ENCODE results near the gene TMF1.

TMF1 gene

GRCh38 chr3:69080233-69080920, 28.2 kb upstream of the TMF1 start, which contains the start of gene UBA3:
Gene UBA3, minus strand, starts transcription at chr3:69080365. Its CDS starts 12 bp downstream, at chr3:69080353.
- DNase-seq = peak; percentile 79 to 93 (median 85)

DNA sequence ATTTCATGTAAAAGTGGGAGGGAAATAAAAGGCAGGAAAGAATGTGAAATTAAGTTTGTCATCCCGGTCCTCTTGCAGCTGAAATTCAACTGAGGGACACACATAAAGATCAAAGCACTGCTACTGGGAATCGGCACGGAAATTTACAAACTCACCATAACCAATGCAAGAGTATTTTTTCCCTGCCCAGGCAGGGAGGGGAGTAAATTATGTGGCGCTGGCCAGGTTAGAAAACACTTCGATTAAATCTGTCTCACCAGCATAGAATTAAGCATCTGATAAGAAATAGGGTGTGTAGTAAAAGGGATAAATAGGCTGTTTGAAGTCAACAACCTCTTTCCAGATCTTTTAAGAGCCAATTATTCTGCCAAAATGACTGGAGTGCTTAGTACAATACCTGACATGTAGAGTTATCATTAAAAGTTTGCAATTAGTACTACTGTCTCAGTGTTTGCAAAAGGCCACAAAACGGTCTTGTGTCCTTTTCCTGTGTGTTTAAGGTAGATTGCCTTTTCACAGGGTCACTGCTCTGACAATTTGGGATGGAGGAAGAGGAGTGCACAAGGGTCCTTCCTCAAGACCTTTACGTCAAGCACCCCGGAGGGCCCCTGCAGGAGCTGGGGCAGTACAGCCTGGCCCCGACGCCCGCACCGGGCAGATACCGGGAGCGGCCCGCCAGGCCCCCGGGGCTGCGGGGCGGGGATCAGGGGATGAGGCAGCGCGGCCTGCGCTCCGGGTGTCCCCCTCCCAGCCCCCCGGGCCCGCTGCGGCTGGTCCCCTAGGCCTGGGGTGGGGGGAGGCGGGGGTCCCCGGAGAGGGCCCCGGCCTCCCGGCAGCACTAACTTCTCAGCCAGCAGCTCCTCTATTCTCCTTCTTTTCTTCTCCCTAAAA, 27.4 kb upstream of the TMF1 start:
- no peak for DNase-seq

GRCh38 chr3:69072928-69073327, 20.8 kb upstream of the TMF1 start:
- no peak for DNase-seq

DNA sequence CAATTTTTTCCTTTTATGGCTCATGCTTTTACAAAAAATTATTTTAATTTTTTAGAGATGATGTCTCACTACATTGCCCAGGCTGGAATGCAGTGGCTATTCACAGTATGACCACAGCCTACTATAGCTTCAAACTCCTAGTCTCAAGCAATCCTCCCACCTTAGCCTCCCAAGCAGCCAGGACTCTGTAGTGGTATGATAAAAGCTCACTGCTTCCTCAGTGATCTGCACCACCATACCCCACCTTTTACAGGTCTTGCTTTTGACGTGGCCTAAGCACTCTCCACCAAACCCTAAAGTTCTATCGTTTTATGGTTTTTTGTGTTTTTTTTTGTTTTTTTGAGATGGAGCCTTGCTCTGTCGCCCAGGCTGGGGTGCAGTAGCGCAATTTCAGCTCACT, 14.0 kb upstream of the TMF1 start:
- no peak for DNase-seq

- no peak for DNase-seq
Measured at GRCh38 chr3:69065318-69065964, 13.3 kb upstream of the TMF1 start.

GRCh38 chr3:69063636-69064035, 11.5 kb upstream of the TMF1 start:
- DNase-seq = no peak

- DNase-seq = no peak
Measured at GRCh38 chr3:69059688-69060087, 7.6 kb upstream of the TMF1 start.

GRCh38 chr3:69058947-69059224, 6.8 kb upstream of the TMF1 start:
- DNase-seq = no peak

DNA sequence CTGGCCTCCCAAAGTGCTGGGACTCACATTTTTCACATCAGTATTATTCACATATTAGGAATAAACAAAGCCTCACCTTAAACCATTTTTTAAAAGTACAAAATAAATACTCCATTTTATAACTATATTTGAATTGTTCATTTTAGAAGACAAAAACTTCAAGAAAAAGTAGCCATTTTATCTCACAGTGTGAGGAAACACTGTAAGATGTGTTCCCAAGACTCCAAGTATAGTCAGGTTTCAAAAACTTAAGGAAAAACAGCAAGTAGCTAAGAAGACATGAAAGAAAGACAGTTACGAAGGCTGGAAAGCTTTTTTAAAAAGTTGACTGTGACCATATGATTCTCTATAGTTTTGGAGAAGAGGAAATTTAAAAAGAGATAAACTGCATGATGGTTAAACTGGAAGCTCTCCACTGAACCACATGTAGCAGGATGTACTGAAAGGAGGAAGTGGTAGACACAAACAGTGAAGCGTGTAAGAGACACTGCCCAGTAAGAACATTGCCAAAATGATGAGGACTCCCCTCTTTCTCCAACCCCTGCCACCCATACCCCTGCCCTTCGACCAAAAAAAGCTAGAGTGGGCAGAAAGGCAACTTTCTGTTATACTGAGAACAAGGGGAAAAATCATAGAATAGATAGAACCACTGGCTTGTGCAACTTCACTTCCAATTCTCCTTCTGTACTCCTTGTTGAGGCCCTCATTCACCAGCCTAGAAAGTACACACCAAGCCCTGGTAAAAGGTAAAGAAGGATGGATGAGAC, 6.2 kb upstream of the TMF1 start:
- no peak for DNase-seq

DNA sequence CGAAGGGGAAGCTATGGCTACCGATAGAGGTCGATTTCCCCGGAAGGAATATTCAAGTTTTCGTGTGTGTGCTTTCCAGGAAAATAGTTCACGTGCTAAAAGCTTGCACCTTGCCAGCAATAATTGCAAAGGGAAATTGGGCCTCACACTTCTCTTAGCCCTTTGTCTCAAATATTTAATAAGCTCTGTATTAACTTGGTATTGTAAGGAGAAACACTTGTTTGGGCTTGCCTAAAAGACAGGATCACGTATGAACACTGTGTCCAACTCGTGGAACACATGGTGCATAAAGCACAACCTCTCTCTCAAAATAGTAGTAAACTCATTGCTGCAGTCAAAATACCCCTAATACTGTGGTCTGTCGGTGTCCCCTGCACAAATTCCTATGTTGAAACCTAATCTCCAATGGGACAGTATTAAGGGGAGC, 352 bp upstream of the TMF1 start:
- DNase-seq = no peak

DNA sequence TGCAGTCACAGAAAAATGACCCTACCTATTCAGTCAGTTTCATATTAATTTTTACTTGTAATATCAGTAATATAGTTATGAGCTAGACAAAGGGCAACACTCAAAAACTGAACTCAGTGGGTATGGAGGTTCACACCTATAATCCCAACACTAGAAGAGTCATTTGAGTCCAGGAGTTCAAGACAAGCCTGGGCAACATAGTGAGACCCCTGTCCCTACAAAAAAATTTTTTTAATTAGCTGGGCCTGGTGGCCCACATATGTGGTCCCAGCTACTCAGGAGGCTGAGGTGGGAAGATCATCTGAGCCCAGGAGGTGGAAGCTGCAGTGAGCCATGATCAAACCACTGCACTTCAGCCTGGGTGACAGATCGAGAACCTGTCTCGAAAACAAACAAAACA, 3.1 kb downstream of the TMF1 start:
- no peak for DNase-seq

GRCh38 chr3:69044608-69045007, 7.5 kb downstream of the TMF1 start:
- DNase-seq = no peak

DNA sequence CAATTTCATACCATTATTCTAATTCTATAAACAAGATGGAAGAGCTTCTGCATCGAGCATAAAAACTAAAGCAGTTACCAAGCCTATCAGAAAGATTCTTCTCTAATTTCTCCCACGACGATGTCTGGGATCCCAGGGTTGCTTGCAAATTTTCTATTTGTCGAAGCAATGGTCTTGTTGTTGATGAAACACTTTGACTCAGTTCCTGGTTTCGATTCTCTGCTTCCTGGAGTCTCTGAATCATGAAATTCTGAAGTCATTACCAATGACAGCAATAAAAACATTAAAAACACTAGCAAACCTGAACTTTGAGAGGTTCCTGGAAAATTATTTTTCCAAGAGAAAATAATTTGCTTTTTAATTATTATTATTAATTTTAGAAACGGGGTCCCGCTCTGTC, 18.7 kb downstream of the TMF1 start:
- DNase-seq = no peak

DNA sequence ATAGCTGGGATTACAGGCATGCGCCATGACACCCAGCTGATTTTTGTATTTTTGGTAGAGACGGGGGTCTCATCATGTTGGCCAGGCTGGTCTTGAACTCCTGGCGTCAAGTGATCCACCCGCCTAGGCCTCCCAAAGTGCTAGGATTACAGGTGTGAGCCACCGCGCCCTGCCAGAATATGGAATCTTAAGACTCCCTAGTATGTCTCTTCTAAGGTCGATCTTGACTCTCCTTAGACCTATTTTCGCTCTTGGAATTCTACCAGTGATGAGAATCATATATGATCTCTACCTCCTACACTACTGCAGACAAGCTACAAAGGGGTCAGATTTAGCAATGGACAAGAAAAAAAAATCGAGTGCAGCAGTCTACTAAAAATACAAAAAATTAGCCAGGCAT, 19.4 kb downstream of the TMF1 start:
- DNase-seq = no peak

- no peak for DNase-seq
Measured at GRCh38 chr3:69032142-69032541, 20.0 kb downstream of the TMF1 start.

DNA sequence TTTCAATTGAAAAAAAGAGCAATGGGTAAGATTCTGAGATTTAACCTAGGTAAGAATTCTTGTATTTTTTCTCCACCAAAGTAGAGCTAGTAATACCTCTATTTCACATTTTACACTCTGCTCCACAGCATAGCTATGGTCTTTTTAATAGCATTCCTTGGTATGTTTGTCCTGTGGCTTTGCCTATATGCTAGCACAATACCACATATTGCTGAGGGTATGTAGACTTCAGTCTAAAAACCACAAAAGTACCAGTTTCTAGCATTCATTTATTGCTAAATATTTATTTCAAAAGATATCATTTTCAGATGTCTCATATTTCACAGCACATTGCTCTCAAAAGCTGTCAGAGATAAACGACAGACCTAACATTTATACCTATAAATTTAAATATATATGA, 20.5 kb downstream of the TMF1 start:
- DNase-seq = no peak

DNA sequence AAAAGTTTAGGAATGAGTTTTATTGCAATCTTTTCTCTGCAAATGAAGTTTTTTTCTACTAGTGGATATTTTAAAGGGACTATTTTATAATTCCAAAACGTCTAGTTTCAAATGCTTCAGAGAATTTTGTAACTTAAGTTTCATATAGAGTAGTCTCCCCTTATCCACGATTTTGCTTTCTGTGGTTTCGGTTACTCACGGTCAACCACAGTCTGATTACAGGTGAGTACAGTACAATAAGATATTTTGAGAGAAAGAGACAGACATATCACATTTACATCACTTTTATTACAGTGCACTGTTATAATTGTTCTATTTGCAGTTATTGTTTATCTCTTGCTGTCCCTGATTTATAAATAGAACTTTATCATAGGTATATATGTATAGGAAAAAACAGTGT, 31.3 kb downstream of the TMF1 start:
- no peak for DNase-seq

DNA sequence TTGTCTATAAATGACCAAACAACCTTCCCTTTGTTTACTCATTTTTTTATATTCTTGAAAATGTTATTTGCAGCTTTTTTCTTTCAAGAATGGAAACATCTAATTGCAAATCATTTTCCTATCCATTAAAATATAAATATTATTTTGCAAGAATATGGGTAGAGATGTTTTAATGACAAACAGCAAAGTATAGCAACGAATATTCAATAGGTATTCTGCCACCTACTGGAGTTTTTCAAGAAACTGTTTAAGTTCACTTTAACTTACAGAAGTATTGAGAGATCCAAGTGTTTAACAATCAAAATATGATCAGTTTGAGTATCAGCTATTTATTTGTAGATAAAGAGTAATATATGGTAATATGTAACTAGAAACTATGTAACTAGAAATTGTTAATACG, 31.7 kb downstream of the TMF1 start:
- DNase-seq = no peak

DNA sequence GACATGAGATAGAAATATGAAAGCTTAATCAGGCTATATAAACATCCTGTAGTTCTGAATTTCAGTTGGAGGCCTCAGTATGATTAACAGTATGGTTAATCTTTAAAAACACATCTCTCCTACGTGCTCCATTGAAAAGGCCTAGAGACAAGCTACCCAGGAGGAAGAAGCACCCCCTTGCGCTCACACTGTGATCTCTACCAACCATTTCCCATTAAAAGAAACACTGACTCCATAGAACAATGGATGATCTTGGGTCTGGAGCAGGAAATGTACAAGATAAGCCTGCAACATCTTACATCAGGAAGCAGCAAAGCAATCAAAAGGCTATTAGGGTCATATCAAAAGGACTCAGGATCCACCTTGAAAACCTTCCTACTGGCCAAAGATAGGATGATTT, 35.2 kb downstream of the TMF1 start:
- no peak for DNase-seq

DNA sequence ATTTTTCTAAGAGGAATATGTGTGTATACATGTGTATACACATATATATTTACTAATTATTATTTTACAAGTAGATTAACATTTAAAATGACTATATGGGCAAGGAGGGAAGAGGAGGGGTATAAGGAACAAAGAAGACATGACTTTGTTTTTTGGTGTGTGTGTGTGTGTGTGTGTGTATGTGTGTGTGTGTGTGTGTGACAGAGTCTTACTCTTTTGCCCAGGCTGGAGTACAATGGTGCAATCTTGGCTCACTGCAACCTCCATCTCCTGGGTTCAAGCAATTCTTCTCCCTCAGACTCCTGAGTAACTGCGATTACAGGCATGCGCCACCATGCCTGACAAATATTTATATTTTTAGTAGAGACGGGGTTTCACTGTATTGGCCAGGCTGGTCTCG, 36.0 kb downstream of the TMF1 start:
- DNase-seq = no peak

DNA sequence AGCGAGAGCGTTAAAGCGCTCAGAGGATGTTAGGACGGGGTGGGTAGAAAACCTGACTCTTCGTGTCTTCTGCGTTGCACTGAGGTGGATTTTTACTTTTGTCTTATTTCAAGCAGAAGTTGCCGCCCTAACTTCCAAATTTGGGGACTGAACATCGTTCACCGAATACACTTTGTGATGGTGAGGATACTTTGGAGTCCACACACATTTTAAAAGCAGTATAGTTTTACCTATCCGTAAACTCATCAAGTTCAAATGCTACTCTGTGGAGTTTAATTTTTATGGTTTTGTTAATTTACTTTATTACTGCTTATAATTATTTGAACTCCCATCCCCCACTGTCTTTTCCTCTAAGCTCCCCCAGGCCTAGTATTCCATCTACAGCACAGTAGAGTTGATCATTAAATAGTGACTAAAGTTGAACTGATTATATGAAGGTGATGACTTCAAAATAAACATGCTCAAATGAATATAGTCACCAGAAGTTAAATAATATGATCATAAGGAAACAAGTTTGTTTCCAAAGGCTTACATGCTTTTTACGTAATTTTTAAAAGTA, 38.0 kb downstream of the TMF1 start:
- DNase-seq = no peak

DNA sequence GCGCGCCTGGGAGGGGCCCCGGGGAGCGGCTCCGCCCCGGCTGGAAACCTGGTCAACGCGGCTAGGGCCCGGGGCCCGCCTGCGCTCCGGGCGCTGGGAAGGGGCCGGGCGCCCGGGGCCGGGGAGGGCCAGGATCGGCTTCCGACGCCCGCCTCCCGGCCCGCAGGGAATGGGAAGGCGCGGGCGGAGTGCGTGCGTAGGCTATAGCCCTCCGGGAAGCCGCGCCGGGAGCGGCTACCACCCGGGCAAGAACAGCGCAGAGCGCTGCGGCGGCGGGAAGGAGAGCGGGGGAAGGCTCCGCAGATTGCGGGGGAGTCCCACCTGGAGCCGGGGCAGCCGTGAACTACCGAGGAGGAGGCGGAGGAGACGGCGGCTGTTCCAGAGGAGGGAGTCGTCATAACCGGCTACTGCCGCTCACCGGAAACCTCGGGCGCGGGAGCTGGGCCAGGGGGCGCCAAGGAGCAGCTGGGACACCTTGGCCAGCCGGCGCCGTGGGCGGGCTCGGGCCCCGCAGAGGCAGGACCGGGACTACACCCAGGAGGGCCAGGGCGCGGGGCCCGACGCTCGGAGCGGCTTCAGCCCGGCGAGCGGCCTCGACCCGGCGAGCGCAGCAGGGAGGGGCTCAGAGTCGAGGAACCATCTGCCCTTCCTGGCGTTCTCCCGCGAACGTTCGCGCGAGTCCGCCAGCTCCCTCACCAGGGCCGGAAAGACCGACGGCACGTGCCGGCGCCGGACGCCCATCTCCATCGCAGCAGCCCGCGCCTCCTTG, 38.7 kb downstream of the TMF1 start, which contains the start of gene EOGT:
Gene EOGT (minus strand): TSS at position 432 of the 769 bp plus-strand sequence. CDS start 3,838 bp downstream, outside the sequence.
- DNase-seq = peak; percentile 37 to 72 (median 62)

All from activated naive CD4-positive, alpha-beta T cell (primary cell).